GM12864 (cell line): ENCODE results near the gene PSMF1.

Experiments
- DNase-seq: peaks from one replicate; pipeline ENCODE4 v3.0.0-alpha.2; 2011; ENCODE audit warnings: low read depth
- H3K4me3 ChIP-seq: 2 replicates; pipeline ENCODE4 v1.5.1; 2011; ENCODE audit warnings: mild to moderate bottlenecking, low read depth, low read length, control low read depth
- TF ChIP-seq, protein P1 (sequence below): IDR thresholded peaks from 2 replicates; pipeline ENCODE4 v1.5.1; 2011; ENCODE audit warnings: low read depth, mild to moderate bottlenecking, moderate library complexity, low read length, control low read depth, inconsistent platforms; ENCODE audit errors: missing control alignments

Gene PSMF1

DNA sequence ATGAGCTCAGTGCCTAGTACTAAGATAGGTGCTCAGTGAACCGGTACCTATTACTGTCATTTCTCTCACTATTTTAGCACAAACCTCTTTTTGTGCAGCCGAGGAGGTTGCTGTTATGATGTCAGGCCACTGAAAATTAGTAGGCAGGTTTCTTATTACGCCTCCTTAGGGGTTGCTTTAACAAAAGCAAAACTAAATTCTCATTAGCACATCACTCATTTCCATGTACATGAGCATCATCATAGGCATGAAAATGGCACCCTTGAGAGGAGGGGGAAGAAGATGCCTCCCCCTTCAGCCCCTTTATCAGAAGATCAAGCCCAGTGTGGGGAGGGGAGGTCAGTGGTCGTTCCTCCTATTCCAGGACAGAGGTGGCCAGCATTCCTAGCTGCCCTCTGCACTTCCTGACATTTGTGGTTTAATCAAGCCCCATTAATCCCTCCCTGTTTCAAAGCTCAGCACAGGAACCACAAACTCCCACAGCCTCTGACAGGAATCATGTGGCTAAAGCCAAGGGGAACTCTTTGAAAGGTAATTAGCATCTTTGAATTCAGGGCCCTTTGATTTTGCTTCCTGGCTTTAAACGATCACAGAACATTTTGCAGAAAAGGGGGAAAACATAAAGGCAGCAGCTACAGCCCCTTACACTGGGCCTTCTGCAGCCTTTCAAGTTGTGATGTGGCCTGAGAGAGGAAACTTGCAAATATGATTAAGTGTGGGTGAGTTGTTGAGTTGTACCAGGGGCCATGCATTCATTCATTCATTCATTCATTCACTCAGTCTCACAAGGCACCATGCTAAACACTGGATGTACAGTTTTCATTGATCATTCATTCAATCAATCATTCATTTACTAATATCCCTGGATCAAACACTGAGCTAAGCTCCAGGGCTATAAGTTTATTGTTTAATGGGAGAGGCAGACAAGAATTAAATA is 31.9 kb upstream of the PSMF1 start:
- DNase-seq: no peak
- TF ChIP-seq, protein P1, sequence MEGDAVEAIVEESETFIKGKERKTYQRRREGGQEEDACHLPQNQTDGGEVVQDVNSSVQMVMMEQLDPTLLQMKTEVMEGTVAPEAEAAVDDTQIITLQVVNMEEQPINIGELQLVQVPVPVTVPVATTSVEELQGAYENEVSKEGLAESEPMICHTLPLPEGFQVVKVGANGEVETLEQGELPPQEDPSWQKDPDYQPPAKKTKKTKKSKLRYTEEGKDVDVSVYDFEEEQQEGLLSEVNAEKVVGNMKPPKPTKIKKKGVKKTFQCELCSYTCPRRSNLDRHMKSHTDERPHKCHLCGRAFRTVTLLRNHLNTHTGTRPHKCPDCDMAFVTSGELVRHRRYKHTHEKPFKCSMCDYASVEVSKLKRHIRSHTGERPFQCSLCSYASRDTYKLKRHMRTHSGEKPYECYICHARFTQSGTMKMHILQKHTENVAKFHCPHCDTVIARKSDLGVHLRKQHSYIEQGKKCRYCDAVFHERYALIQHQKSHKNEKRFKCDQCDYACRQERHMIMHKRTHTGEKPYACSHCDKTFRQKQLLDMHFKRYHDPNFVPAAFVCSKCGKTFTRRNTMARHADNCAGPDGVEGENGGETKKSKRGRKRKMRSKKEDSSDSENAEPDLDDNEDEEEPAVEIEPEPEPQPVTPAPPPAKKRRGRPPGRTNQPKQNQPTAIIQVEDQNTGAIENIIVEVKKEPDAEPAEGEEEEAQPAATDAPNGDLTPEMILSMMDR: no peak

DNA sequence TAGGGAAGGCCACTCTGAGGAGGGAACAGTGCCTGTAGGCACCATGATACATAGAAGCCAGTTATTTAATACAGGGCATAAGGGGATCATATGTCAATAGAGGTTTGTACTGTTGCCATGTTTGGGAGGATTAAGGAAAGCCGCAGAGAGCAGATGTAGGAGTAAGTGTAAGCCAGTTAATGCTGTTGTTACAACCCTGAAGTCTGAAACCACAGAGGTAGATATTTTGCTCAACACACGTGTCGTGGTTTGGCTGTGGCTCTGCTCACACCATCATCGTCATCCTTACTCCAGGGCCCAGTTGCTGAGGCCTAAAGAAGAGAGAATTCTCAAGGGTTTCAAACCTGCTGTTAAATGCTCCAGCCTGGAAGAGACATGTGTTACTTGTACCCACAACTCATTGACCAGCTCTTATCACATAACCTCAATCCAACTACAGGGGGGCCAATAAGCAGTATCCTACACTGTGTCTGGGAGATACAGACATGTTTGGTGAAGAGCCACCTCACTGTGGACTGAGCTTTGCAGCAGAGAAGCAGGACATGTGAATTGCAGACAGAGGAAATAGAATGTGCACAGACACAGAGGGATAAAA is 31.0 kb upstream of the PSMF1 start:
- TF ChIP-seq, protein P1: no peak

More for the DNA sequence above, 31.9 kb upstream of the PSMF1 start:
- H3K4me3 ChIP-seq: no peak overlapping the region

DNA sequence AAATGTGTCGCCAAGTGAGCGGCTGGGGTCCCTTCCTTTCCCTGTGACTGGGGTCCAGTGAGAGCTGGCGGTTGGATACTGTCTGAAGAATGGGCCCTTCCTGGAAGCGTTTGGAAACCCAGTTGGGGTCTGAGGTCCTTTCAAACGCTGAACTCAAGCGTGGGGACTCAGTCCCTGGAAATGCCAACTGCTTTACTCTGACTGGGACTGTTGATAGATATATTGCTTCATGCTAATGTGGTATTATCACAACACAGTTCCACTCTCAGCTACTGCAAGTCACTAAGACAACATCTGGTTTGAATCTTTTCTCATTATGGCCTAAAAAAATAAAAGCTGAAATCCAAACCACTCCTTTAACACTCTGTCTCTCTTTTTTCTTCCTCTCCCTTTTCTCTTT is 23.7 kb upstream of the PSMF1 start:
- H3K4me3 ChIP-seq: no peak overlapping the region
- TF ChIP-seq, protein P1: no peak
- DNase-seq: no peak

More for the DNA sequence above, 31.0 kb upstream of the PSMF1 start:
- no peak overlapping the region for H3K4me3 ChIP-seq
- DNase-seq: no peak

DNA sequence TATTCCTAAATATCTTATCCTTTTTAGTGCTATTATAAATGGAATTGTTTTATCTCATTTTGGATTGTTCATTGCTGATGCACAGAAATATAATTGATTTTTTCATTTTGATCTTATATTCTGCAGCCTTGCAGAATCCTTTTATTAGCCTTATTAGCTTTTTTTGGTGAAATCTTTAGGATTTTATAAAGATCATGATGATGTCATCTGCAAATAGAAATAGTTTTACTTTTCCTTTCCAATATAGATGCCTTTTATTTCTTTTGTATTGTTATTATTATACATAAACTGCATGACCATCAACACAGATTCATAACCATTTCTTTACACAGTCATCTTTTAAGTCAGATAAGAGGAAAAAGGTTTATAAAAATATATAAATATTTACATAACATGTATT is 16.9 kb upstream of the PSMF1 start:
- TF ChIP-seq, protein P1: no peak
- no peak for DNase-seq
- no peak overlapping the region for H3K4me3 ChIP-seq

DNA sequence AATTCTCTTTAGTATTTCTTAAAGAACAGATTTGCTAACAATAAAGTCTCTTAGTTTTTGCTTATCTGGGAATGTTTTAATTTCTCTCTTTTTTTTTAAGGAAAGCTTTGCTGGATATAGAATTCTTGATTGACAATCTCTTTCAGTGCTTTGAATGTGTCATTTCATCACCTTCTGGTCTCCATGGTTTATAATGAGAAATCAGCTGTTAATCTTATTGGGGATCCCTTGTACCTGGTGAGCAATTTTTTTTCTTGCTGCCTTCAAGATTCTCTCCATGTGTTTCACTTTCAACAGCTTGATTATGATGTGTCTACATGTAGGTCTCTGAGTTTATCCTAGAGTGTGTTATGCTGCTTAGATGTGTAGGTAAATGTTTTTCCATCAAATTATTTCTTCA is 16.4 kb upstream of the PSMF1 start:
- H3K4me3 ChIP-seq: no peak overlapping the region
- TF ChIP-seq, protein P1: no peak
- DNase-seq: no peak

DNA sequence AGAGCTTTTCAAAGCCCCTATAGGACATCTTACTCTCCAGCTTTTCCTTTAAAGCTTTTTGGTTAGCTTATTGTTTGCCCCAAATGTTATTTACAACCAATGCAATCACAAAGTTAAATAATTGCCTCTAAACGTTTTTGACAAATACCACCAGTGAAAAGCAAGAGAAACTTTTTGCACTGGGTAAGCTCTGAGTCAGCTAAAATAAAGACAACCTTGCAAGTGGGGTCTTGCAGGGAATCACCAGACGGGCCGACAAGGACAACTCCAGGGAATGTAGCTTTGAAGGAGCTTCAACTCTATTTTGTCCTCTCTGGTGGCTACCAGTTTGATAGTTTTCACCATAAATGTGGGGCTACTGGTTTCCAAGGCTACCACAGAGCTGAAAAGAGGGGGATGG is 14.7 kb upstream of the PSMF1 start:
- TF ChIP-seq, protein P1: no peak
- no peak overlapping the region for H3K4me3 ChIP-seq
- DNase-seq: no peak
